HEK293 (cell line): ENCODE data around the gene CNOT9.

ENCODE experiments used
- CTCF ChIA-PET: fragments of 350-600 bp; formaldehyde crosslinking; extraction: SDS; loops from one replicate; lab custom pipeline; 2021; ENCODE audit warnings: antibody characterized with exemption; lab: Yijun Ruan, JAX
- POLR2A ChIA-PET: fragments of 300-600 bp; formaldehyde crosslinking; extraction: SDS; loops from one replicate; lab custom pipeline; 2020; ENCODE audit warnings: antibody characterized with exemption, inconsistent platforms; lab: Yijun Ruan, JAX
- H3K27ac ChIP-seq: fragments of 200-500 bp; sonication (Bioruptor generic); 2 replicates; pipeline ENCODE4 v1.5.1; 2014; ENCODE audit warnings: low read depth, low read length, control low read depth, inconsistent platforms; ENCODE audit errors: extremely low read depth
- H3K36me3 ChIP-seq, 2 experiments: fragments of 200-500 bp in 1 of 2; sonication (Bioruptor generic) in 1 of 2; 1 replicate in 1 of 2; 2 replicates in 1 of 2; pipeline ENCODE4 v1.5.1; 2014 to 2017; ENCODE audit warnings: inconsistent platforms in 2 of 2, low read length in 2 of 2; ENCODE audit not compliant: control insufficient read depth in 2 of 2, insufficient read depth in 1 of 2
- H3K4me1 ChIP-seq: fragments of 200-500 bp; sonication (Bioruptor generic); 2 replicates; pipeline ENCODE4 v1.5.1; 2014; ENCODE audit warnings: mild to moderate bottlenecking, low read length, inconsistent platforms; ENCODE audit not compliant: control insufficient read depth, insufficient read depth
- H3K4me3 ChIP-seq: 2 replicates; pipeline ENCODE4 v1.5.1; 2011; ENCODE audit warnings: low read depth, mild to moderate bottlenecking, control low read depth, low read length, moderate library complexity
- H3K9me3 ChIP-seq: fragments of 200-500 bp; sonication (Bioruptor generic); 2 replicates; pipeline ENCODE4 v1.5.1; 2014; ENCODE audit warnings: low read depth, low read length, inconsistent platforms; ENCODE audit not compliant: control insufficient read depth, insufficient read depth
- BCL11A ChIP-seq: fragments of 450-650 bp; formaldehyde crosslinking; IDR thresholded peaks from 2 replicates; pipeline ENCODE4 v1.5.1; 2016; ENCODE audit warnings: low read depth, missing biosample characterization, missing genetic modification characterization
- KLF8 ChIP-seq: fragments of 450-650 bp; formaldehyde crosslinking; IDR thresholded peaks from 2 replicates; pipeline ENCODE4 v1.5.1; 2016; ENCODE audit warnings: missing biosample characterization, missing genetic modification characterization
- PRDM10 ChIP-seq: fragments of 450-650 bp; formaldehyde crosslinking; IDR thresholded peaks from 2 replicates; pipeline ENCODE4 v1.5.1; 2016; ENCODE audit warnings: missing biosample characterization, missing genetic modification characterization
- RBAK ChIP-seq: fragments of 450-650 bp; formaldehyde crosslinking; IDR thresholded peaks from 2 replicates; pipeline ENCODE4 v1.5.1; 2016; ENCODE audit warnings: missing biosample characterization, missing genetic modification characterization
- SCRT2 ChIP-seq: fragments of 450-650 bp; formaldehyde crosslinking; IDR thresholded peaks from 2 replicates; pipeline ENCODE4 v1.5.1; 2016; ENCODE audit warnings: missing biosample characterization, missing genetic modification characterization
- ZBTB20 ChIP-seq: fragments of 450-650 bp; formaldehyde crosslinking; IDR thresholded peaks from 2 replicates; pipeline ENCODE4 v1.5.1; 2016; ENCODE audit warnings: missing biosample characterization, missing genetic modification characterization
- ZBTB48 ChIP-seq: fragments of 450-650 bp; formaldehyde crosslinking; IDR thresholded peaks from 2 replicates; pipeline ENCODE4 v1.5.1; 2016; ENCODE audit warnings: missing biosample characterization, missing genetic modification characterization
- ZIC2 ChIP-seq: fragments of 450-650 bp; formaldehyde crosslinking; IDR thresholded peaks from 2 replicates; pipeline ENCODE4 v1.5.1; 2016; ENCODE audit warnings: missing biosample characterization, missing genetic modification characterization
- ZNF132 ChIP-seq: fragments of 450-650 bp; formaldehyde crosslinking; IDR thresholded peaks from 2 replicates; pipeline ENCODE4 v1.5.1; 2017; ENCODE audit warnings: missing biosample characterization, missing genetic modification characterization, borderline replicate concordance
- ZNF169 ChIP-seq: fragments of 450-650 bp; formaldehyde crosslinking; IDR thresholded peaks from 2 replicates; pipeline ENCODE4 v1.5.1; 2016; ENCODE audit warnings: missing biosample characterization, missing genetic modification characterization
- ZNF211 ChIP-seq: fragments of 450-650 bp; formaldehyde crosslinking; IDR thresholded peaks from 2 replicates; pipeline ENCODE4 v1.5.1; 2016; ENCODE audit warnings: low read depth, missing biosample characterization, missing genetic modification characterization
- ZNF354C ChIP-seq: fragments of 450-650 bp; formaldehyde crosslinking; IDR thresholded peaks from 2 replicates; pipeline ENCODE4 v1.5.1; 2016; ENCODE audit warnings: missing biosample characterization, missing genetic modification characterization, low read depth, borderline replicate concordance
- ZNF37A ChIP-seq: fragments of 450-650 bp; IDR thresholded peaks from 2 replicates; pipeline ENCODE4 v1.5.1; 2018; ENCODE audit warnings: missing biosample characterization, missing genetic modification characterization
- ZNF560 ChIP-seq: fragments of 450-650 bp; formaldehyde crosslinking; IDR thresholded peaks from 2 replicates; pipeline ENCODE4 v1.5.1; 2017; ENCODE audit warnings: missing biosample characterization, missing genetic modification characterization, borderline replicate concordance
- ZNF561 ChIP-seq: fragments of 450-650 bp; IDR thresholded peaks from 2 replicates; pipeline ENCODE4 v1.5.1; 2018; ENCODE audit warnings: missing biosample characterization, missing genetic modification characterization, borderline replicate concordance
- ZNF571 ChIP-seq: fragments of 450-650 bp; formaldehyde crosslinking; IDR thresholded peaks from 2 replicates; pipeline ENCODE4 v1.5.0; 2017; ENCODE audit warnings: missing biosample characterization, missing genetic modification characterization
- ZNF596 ChIP-seq: fragments of 450-650 bp; IDR thresholded peaks from 2 replicates; pipeline ENCODE4 v1.5.0; 2018; ENCODE audit warnings: missing biosample characterization, mild to moderate bottlenecking, missing genetic modification characterization, moderate library complexity
- ZNF654 ChIP-seq: fragments of 450-650 bp; formaldehyde crosslinking; IDR thresholded peaks from 2 replicates; pipeline ENCODE4 v1.5.1; 2016; ENCODE audit warnings: low read depth, missing biosample characterization, missing genetic modification characterization
- ZSCAN5A ChIP-seq: fragments of 450-650 bp; formaldehyde crosslinking; IDR thresholded peaks from 2 replicates; pipeline ENCODE4 v1.5.1; 2016; ENCODE audit warnings: missing biosample characterization, missing genetic modification characterization
- TF ChIP-seq, protein P1 (sequence below): fragments of 450-650 bp; formaldehyde crosslinking; IDR thresholded peaks from 2 replicates; pipeline ENCODE4 v1.5.1; 2017; ENCODE audit warnings: missing biosample characterization, mild to moderate bottlenecking, missing genetic modification characterization, moderate library complexity
- TF ChIP-seq, protein P2 (sequence below): fragments of 450-650 bp; IDR thresholded peaks from 2 replicates; pipeline ENCODE4 v1.5.1; 2018; ENCODE audit warnings: missing biosample characterization, mild to moderate bottlenecking, missing genetic modification characterization
- TF ChIP-seq, protein P3 (sequence below): IDR thresholded peaks from 2 replicates; pipeline ENCODE4 v1.6.1; 2011; ENCODE audit warnings: mild to moderate bottlenecking, low read depth, low read length, borderline replicate concordance
- TF ChIP-seq, protein P4 (sequence below): fragments of 450-650 bp; formaldehyde crosslinking; IDR thresholded peaks from 2 replicates; pipeline ENCODE4 v1.5.1; 2017; ENCODE audit warnings: missing biosample characterization, missing genetic modification characterization
- TF ChIP-seq, protein P5 (sequence below): fragments of 450-650 bp; formaldehyde crosslinking; IDR thresholded peaks from 2 replicates; pipeline ENCODE4 v1.5.1; 2016; ENCODE audit warnings: missing biosample characterization, missing genetic modification characterization

CNOT9 gene

GRCh38 chr2:218635719-218636118 lies 67.1 kb downstream of the CNOT9 start (continued):
- TF ChIP-seq ZNF561 (no peak), ZNF37A (tag by site-specific recombination) (no peak), ZNF169 (tag by site-specific recombination) (no peak)
- TF ChIP-seq, protein P1, sequence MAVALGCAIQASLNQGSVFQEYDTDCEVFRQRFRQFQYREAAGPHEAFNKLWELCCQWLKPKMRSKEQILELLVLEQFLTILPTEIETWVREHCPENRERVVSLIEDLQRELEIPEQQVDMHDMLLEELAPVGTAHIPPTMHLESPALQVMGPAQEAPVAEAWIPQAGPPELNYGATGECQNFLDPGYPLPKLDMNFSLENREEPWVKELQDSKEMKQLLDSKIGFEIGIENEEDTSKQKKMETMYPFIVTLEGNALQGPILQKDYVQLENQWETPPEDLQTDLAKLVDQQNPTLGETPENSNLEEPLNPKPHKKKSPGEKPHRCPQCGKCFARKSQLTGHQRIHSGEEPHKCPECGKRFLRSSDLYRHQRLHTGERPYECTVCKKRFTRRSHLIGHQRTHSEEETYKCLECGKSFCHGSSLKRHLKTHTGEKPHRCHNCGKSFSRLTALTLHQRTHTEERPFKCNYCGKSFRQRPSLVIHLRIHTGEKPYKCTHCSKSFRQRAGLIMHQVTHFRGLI (tag by site-specific recombination) = no peak
- TF ChIP-seq, protein P2, sequence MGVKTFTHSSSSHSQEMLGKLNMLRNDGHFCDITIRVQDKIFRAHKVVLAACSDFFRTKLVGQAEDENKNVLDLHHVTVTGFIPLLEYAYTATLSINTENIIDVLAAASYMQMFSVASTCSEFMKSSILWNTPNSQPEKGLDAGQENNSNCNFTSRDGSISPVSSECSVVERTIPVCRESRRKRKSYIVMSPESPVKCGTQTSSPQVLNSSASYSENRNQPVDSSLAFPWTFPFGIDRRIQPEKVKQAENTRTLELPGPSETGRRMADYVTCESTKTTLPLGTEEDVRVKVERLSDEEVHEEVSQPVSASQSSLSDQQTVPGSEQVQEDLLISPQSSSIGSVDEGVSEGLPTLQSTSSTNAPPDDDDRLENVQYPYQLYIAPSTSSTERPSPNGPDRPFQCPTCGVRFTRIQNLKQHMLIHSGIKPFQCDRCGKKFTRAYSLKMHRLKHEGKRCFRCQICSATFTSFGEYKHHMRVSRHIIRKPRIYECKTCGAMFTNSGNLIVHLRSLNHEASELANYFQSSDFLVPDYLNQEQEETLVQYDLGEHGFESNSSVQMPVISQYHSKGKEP (tag by site-specific recombination) = no peak

- Histone ChIP-seq H3K27ac (no peak overlapping the region), H3K9me3 (no peaks in the 10 kb centered on the region), H3K36me3 (peaks cover 37 to 92% of the 10 kb centered on the region in 2 experiments), H3K4me3 (no peak overlapping the region), H3K4me1 (no peaks in the 10 kb centered on the region)
- POLR2A ChIA-PET = no interaction called here
- CTCF ChIA-PET = no interaction called here
- TF ChIP-seq SCRT2 (tag by site-specific recombination) (no peak), ZNF596 (no peak), PRDM10 (no peak), ZBTB48 (tag by site-specific recombination) (no peak), ZNF132 (tag by site-specific recombination) (no peak), ZNF654 (tag by site-specific recombination) (no peak), RBAK (no peak), ZIC2 (tag by site-specific recombination) (no peak), ZSCAN5A (tag by site-specific recombination) (no peak), BCL11A (no peak), ZNF211 (tag by site-specific recombination) (no peak), ZNF354C (tag by site-specific recombination) (no peak), ZNF560 (tag by site-specific recombination) (no peak), ZNF571 (tag by site-specific recombination) (no peak), KLF8 (no peak), ZBTB20 (tag by site-specific recombination) (no peak)
- TF ChIP-seq, protein P3, sequence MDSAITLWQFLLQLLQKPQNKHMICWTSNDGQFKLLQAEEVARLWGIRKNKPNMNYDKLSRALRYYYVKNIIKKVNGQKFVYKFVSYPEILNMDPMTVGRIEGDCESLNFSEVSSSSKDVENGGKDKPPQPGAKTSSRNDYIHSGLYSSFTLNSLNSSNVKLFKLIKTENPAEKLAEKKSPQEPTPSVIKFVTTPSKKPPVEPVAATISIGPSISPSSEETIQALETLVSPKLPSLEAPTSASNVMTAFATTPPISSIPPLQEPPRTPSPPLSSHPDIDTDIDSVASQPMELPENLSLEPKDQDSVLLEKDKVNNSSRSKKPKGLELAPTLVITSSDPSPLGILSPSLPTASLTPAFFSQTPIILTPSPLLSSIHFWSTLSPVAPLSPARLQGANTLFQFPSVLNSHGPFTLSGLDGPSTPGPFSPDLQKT = no peak
- TF ChIP-seq, protein P4, sequence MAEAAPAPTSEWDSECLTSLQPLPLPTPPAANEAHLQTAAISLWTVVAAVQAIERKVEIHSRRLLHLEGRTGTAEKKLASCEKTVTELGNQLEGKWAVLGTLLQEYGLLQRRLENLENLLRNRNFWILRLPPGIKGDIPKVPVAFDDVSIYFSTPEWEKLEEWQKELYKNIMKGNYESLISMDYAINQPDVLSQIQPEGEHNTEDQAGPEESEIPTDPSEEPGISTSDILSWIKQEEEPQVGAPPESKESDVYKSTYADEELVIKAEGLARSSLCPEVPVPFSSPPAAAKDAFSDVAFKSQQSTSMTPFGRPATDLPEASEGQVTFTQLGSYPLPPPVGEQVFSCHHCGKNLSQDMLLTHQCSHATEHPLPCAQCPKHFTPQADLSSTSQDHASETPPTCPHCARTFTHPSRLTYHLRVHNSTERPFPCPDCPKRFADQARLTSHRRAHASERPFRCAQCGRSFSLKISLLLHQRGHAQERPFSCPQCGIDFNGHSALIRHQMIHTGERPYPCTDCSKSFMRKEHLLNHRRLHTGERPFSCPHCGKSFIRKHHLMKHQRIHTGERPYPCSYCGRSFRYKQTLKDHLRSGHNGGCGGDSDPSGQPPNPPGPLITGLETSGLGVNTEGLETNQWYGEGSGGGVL (tag by site-specific recombination) = no peak
- TF ChIP-seq, protein P5, sequence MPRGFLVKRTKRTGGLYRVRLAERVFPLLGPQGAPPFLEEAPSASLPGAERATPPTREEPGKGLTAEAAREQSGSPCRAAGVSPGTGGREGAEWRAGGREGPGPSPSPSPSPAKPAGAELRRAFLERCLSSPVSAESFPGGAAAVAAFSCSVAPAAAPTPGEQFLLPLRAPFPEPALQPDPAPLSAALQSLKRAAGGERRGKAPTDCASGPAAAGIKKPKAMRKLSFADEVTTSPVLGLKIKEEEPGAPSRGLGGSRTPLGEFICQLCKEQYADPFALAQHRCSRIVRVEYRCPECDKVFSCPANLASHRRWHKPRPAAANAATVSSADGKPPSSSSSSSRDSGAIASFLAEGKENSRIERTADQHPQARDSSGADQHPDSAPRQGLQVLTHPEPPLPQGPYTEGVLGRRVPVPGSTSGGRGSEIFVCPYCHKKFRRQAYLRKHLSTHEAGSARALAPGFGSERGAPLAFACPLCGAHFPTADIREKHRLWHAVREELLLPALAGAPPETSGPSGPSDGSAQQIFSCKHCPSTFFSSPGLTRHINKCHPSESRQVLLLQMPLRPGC (tag by site-specific recombination) = no peak
These were observed 69.7 kb downstream of the CNOT9 start for GRCh38 chr2:218638372-218638771.
